GM21381 (cell line): ENCODE results near the gene DNAJC18.

Experiments used
- ATAC-seq: cut with Tn5 transposase; IDR thresholded peaks from one replicate; pipeline ENCODE4 v1.9.1; 2021; ENCODE audit warnings: mild to moderate bottlenecking, moderate library complexity; ENCODE audit not compliant: unreplicated experiment

DNAJC18 gene

GRCh38 chr5:139371482-139372435 is 67.6 kb downstream of the DNAJC18 start:
- ATAC-seq, result no peak

GRCh38 chr5:139369181-139369580 is 70.1 kb downstream of the DNAJC18 start:
- ATAC-seq, result no peak

GRCh38 chr5:139368613-139369012 is 70.7 kb downstream of the DNAJC18 start:
- no peak for ATAC-seq

- ATAC-seq, result no peak
Observed at GRCh38 chr5:139364466-139364865, 74.9 kb downstream of the DNAJC18 start.

- ATAC-seq, result no peak
Observed at GRCh38 chr5:139363937-139364336, 75.4 kb downstream of the DNAJC18 start.

GRCh38 chr5:139361835-139362429 is 77.4 kb downstream of the DNAJC18 start:
- ATAC-seq, result no peak

- ATAC-seq, result no peak
Observed at GRCh38 chr5:139360384-139360783, 78.9 kb downstream of the DNAJC18 start.
